Progenitor cell of endocrine pancreas (in vitro differentiated cells): ENCODE measurements around the gene CBX6. TPM values are rescaled to one million over a fixed set of nuclear protein-coding genes. Genes with fewer than 3 reads are reported as not detected.

Experiments
- DNase-seq: peaks from one replicate; pipeline ENCODE4 v3.0.0; 2021; ENCODE audit warnings: low spot score; ENCODE audit not compliant: unreplicated experiment
- H3K27ac Mint-ChIP-seq: 2 replicates; pipeline ENCODE4 v1.8.0; 2021; ENCODE audit warnings: mild to moderate bottlenecking, moderate library complexity, mixed read lengths
- H3K27me3 Mint-ChIP-seq: 2 replicates; pipeline ENCODE4 v1.8.0; 2021; ENCODE audit warnings: mixed read lengths
- H3K36me3 Mint-ChIP-seq: 2 replicates; pipeline ENCODE4 v1.8.0; 2022; ENCODE audit warnings: mixed read lengths; ENCODE audit not compliant: insufficient read depth
- H3K4me1 Mint-ChIP-seq: 2 replicates; pipeline ENCODE4 v1.8.0; 2021; ENCODE audit warnings: low read depth, mixed read lengths
- H3K4me3 Mint-ChIP-seq: 2 replicates; pipeline ENCODE4 v1.8.0; 2021; ENCODE audit warnings: low read depth, mild to moderate bottlenecking, moderate library complexity, mixed read lengths
- H3K9me3 Mint-ChIP-seq: 2 replicates; pipeline ENCODE4 v1.8.0; 2021; ENCODE audit warnings: low read depth, mixed read lengths
- CTCF ChIP-seq: fragments of 200-600 bp; sonication (generic); IDR thresholded peaks from one replicate; pipeline ENCODE4 v1.5.0; 2021; ENCODE audit warnings: antibody characterized with exemption, mild to moderate bottlenecking; ENCODE audit not compliant: unreplicated experiment
- total RNA-seq: library from RNA; stranded (reverse); gene quantifications from 2 replicates; pipeline ENCODE4 v1.2.1, GENCODE V29; 2021

Gene CBX6
- total RNA-seq, 1 donor from 2014 or later: 38.8 TPM

GRCh38 chr22:38841211-38841610, 30.8 kb downstream of the CBX6 start:
- Mint-ChIP-seq H3K4me1 (peaks cover 1% of the 10 kb centered on the region), H3K9me3 (no peaks in the 10 kb centered on the region), H3K27me3 (peaks cover 58% of the 10 kb centered on the region), H3K36me3 (no peaks in the 10 kb centered on the region), H3K4me3 (no peak overlapping the region), H3K27ac (no peak overlapping the region)
- no peak for DNase-seq
- no peak for TF ChIP-seq CTCF

- TF ChIP-seq CTCF: no peak
- no peak for DNase-seq
- no peak overlapping the region for H3K4me3 Mint-ChIP-seq
- peaks cover 1% of the 10 kb centered on the region for H3K4me1 Mint-ChIP-seq
- H3K27ac Mint-ChIP-seq: peak overlapping the region; percentile 16
- no peaks in the 10 kb centered on the region for H3K9me3 Mint-ChIP-seq
- no peaks in the 10 kb centered on the region for H3K36me3 Mint-ChIP-seq
- peaks cover 57% of the 10 kb centered on the region for H3K27me3 Mint-ChIP-seq
These were observed 31.9 kb downstream of the CBX6 start for GRCh38 chr22:38840129-38840528.

- Mint-ChIP-seq H3K27ac (no peak overlapping the region), H3K27me3 (peaks cover 54% of the 10 kb centered on the region), H3K9me3 (no peaks in the 10 kb centered on the region), H3K4me1 (peaks cover 1% of the 10 kb centered on the region), H3K4me3 (no peak overlapping the region), H3K36me3 (no peaks in the 10 kb centered on the region)
- no peak for TF ChIP-seq CTCF
- DNase-seq: no peak
These were observed 32.3 kb downstream of the CBX6 start for GRCh38 chr22:38839686-38840085.

- no peak for TF ChIP-seq CTCF
- Mint-ChIP-seq H3K36me3 (no peaks in the 10 kb centered on the region), H3K9me3 (no peaks in the 10 kb centered on the region), H3K4me3 (no peak overlapping the region), H3K27me3 (peaks cover 53% of the 10 kb centered on the region), H3K27ac (no peak overlapping the region), H3K4me1 (no peaks in the 10 kb centered on the region)
- no peak for DNase-seq
These were observed 34.5 kb downstream of the CBX6 start for GRCh38 chr22:38837414-38837928.

- TF ChIP-seq CTCF: no peak
- no peak for DNase-seq
- H3K9me3 Mint-ChIP-seq: no peaks in the 10 kb centered on the region
- H3K4me1 Mint-ChIP-seq: no peaks in the 10 kb centered on the region
- no peaks in the 10 kb centered on the region for H3K36me3 Mint-ChIP-seq
- no peak overlapping the region for H3K4me3 Mint-ChIP-seq
- H3K27ac Mint-ChIP-seq: no peak overlapping the region
- peaks cover 44% of the 10 kb centered on the region for H3K27me3 Mint-ChIP-seq
These were observed 36.1 kb downstream of the CBX6 start for GRCh38 chr22:38835888-38836301.
